ENCODE data around the gene SEPTIN10. TPM values are rescaled to one million over a fixed set of nuclear protein-coding genes. Genes with fewer than 3 reads are reported as not detected.

SEPTIN10 gene
- total RNA-seq, 1 donor from 2014 or later = 75.2 TPM

DNA sequence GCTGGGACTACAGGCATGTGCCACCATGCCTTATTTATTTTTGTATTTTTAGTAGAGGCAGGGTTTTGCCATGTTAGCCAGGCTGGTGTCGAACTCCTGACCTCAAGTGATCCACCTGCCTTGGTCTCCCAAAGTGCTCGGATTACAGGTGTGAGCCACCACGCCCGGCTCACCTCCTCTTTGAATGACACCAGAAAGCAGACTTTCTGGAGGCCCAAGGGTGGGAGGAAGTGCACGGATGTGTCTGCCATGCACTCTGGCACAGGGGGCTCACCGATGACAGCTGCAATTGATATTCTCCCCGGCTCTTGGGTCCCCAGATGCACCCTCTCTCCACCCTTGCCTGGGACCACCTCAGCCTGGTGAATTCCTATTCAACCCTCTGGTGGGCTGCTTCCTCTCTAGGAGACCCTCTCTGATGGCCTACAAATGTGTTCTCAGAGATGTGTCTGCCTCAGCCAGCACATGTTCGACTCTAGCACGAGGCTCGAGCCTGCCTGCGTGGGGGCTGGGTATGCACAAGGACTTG is 87.3 kb downstream of the SEPTIN10 start:
- H3K4me3 Mint-ChIP-seq (ENCODE audit: unreplicated experiment) = no peak overlapping the region
- no peak overlapping the region for H3K27ac Mint-ChIP-seq (ENCODE audit: unreplicated experiment)
- peaks cover 9% of the 10 kb centered on the region for H3K9me3 Mint-ChIP-seq (ENCODE audit: unreplicated experiment)
- no peaks in the 10 kb centered on the region for H3K36me3 Mint-ChIP-seq (ENCODE audit: unreplicated experiment)
- DNase-seq = no peak
- peaks cover 28% of the 10 kb centered on the region for H3K4me1 Mint-ChIP-seq (ENCODE audit: low read depth, unreplicated experiment)
- no peak for TF ChIP-seq CTCF (IDR thresholded peaks at IDR 0.05; ENCODE audit: partially characterized antibody, unreplicated experiment)
- H3K27me3 Mint-ChIP-seq (ENCODE audit: unreplicated experiment) = peaks cover 6% of the 10 kb centered on the region

GRCh38 chr2:109525836-109526235 is 87.9 kb downstream of the SEPTIN10 start:
- no peaks in the 10 kb centered on the region for H3K36me3 Mint-ChIP-seq (ENCODE audit: unreplicated experiment)
- H3K27ac Mint-ChIP-seq (ENCODE audit: unreplicated experiment) = no peak overlapping the region
- H3K4me1 Mint-ChIP-seq (ENCODE audit: low read depth, unreplicated experiment) = peaks cover 28% of the 10 kb centered on the region
- no peak for DNase-seq
- H3K4me3 Mint-ChIP-seq (ENCODE audit: unreplicated experiment) = no peak overlapping the region
- TF ChIP-seq CTCF (IDR thresholded peaks at IDR 0.05; ENCODE audit: partially characterized antibody, unreplicated experiment) = no peak
- peaks cover 9% of the 10 kb centered on the region for H3K9me3 Mint-ChIP-seq (ENCODE audit: unreplicated experiment)
- peaks cover 6% of the 10 kb centered on the region for H3K27me3 Mint-ChIP-seq (ENCODE audit: unreplicated experiment)

DNA sequence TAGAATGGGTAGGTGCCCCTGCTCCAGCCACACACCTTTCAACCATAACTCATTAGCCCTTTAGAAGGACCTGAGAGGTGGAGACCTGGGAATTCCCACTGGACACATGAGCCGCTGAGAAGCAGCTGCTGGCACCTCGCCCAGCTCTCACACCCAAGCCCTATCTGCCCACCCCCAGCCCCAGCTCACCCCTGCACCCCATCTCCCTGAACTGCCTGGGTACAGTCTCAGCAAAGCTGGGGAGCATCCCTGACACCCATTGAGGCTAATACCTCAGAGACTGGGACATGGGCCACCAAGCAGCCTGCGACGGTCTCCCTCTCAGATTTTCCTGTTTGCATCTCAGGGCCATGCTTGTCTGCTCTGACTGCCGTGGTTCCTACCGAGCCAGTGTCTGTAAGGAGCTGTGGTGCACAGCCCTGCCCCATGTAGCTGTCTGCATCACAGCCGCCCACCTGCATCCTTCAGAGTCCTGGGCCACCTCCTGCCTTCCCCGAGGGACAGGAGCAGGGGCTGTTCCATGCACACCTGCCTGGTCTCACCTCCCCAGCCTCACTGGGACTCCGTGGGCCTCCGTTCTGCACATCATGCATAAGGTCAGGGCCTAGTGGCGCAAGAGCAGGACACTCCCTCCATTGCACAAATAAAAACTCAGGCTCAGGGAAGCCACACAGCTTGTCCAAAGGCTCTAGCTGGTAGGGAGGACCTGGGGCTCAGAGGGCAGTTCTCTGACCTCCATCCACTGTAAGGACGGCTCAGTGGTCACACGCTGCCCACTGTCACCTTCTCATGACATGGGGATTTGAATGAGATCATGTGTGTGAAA is 90.0 kb downstream of the SEPTIN10 start:
- Mint-ChIP-seq H3K4me1 (ENCODE audit: low read depth, unreplicated experiment) (peaks cover 19% of the 10 kb centered on the region), H3K27ac (ENCODE audit: unreplicated experiment) (no peak overlapping the region), H3K36me3 (ENCODE audit: unreplicated experiment) (no peaks in the 10 kb centered on the region), H3K4me3 (ENCODE audit: unreplicated experiment) (no peak overlapping the region), H3K27me3 (ENCODE audit: unreplicated experiment) (peaks cover 8% of the 10 kb centered on the region), H3K9me3 (ENCODE audit: unreplicated experiment) (peaks cover 2% of the 10 kb centered on the region)
- no peak for DNase-seq
- no peak for TF ChIP-seq CTCF (IDR thresholded peaks at IDR 0.05; ENCODE audit: partially characterized antibody, unreplicated experiment)

- Mint-ChIP-seq H3K9me3 (ENCODE audit: unreplicated experiment) (peaks cover 2% of the 10 kb centered on the region), H3K27me3 (ENCODE audit: unreplicated experiment) (peaks cover 8% of the 10 kb centered on the region), H3K27ac (ENCODE audit: unreplicated experiment) (no peak overlapping the region), H3K4me3 (ENCODE audit: unreplicated experiment) (no peak overlapping the region), H3K4me1 (ENCODE audit: low read depth, unreplicated experiment) (peaks cover 17% of the 10 kb centered on the region), H3K36me3 (ENCODE audit: unreplicated experiment) (no peaks in the 10 kb centered on the region)
- DNase-seq = no peak
- TF ChIP-seq CTCF (IDR thresholded peaks at IDR 0.05; ENCODE audit: partially characterized antibody, unreplicated experiment) = no peak
These were observed 90.6 kb downstream of the SEPTIN10 start for GRCh38 chr2:109523121-109523520.

DNA sequence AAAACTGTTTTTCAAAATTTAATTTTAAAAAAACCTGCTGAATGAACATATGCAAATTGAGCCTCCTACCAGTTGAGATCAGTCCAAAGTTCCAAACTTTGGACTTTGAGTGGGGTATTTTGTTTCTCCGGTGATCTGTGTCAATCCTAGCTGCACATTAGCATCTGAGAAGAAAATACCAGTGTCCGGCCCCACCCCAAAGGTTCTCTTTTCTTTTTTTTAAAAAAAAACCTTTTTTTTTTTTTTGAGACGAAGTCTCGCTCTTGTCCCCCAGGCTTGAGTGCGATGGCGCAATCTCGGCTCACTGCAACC is 91.7 kb downstream of the SEPTIN10 start:
- TF ChIP-seq CTCF (IDR thresholded peaks at IDR 0.05; ENCODE audit: partially characterized antibody, unreplicated experiment) = no peak
- H3K4me3 Mint-ChIP-seq (ENCODE audit: unreplicated experiment) = no peak overlapping the region

More for the DNA sequence above, 91.7 kb downstream of the SEPTIN10 start:
- Mint-ChIP-seq H3K27me3 (ENCODE audit: unreplicated experiment) (peaks cover 4% of the 10 kb centered on the region), H3K36me3 (ENCODE audit: unreplicated experiment) (no peaks in the 10 kb centered on the region), H3K4me1 (ENCODE audit: low read depth, unreplicated experiment) (peaks cover 17% of the 10 kb centered on the region), H3K9me3 (ENCODE audit: unreplicated experiment) (peaks cover 1% of the 10 kb centered on the region), H3K27ac (ENCODE audit: unreplicated experiment) (no peak overlapping the region)
- no peak for DNase-seq

Measured in glutamatergic neuron (in vitro differentiated cells).